Neutrophil (primary cell): ENCODE measurements around the gene MOB2.

Source experiments
- H3K27ac ChIP-seq: fragments of 200-600 bp; sonication (generic); 2 replicates; pipeline ENCODE4 v1.5.1; 2016; ENCODE audit warnings: mild to moderate bottlenecking, moderate library complexity
- H3K27me3 ChIP-seq: fragments of 200-600 bp; sonication (generic); 2 replicates; pipeline ENCODE4 v1.6.0; 2016; ENCODE audit warnings: mild to moderate bottlenecking
- H3K36me3 ChIP-seq: fragments of 200-600 bp; sonication (generic); 2 replicates; pipeline ENCODE4 v1.5.1; 2017
- H3K4me1 ChIP-seq, 2 experiments: fragments of 200-600 bp in 1 of 2; sonication (generic) in 1 of 2; 1 replicate in 1 of 2; 2 replicates in 1 of 2; pipeline versions ENCODE4 v1.5.1 to v1.6.1; 2013 to 2016; ENCODE audit warnings: low read depth in 1 of 2, low read length in 1 of 2, mild to moderate bottlenecking in 1 of 2, moderate library complexity in 1 of 2; ENCODE audit not compliant: control insufficient read depth in 1 of 2, insufficient read depth in 1 of 2
- H3K4me3 ChIP-seq, 2 experiments: fragments of 200-600 bp in 1 of 2; sonication (generic) in 1 of 2; 1 replicate in 1 of 2; 2 replicates in 1 of 2; pipeline ENCODE4 v1.5.1; 2013 to 2016; ENCODE audit warnings: low read depth in 1 of 2, low read length in 1 of 2, mild to moderate bottlenecking in 1 of 2, moderate library complexity in 1 of 2
- H3K9me3 ChIP-seq: fragments of 200-600 bp; sonication (generic); 2 replicates; pipeline ENCODE4 v1.5.1; 2016
- CTCF ChIP-seq: fragments of 200-600 bp; sonication (generic); IDR thresholded peaks from 2 replicates; pipeline ENCODE4 v1.5.1; 2016; ENCODE audit warnings: antibody characterized with exemption

The MOB2 gene

GRCh38 chr11:1528710-1529109 lies 42.1 kb upstream of the MOB2 start:
- Histone ChIP-seq H3K36me3 (peaks cover 25% of the 10 kb centered on the region), H3K4me3 (no peak overlapping the region), H3K9me3 (no peaks in the 10 kb centered on the region), H3K27ac (no peak overlapping the region), H3K27me3 (no peaks in the 10 kb centered on the region), H3K4me1 (no peaks in the 10 kb centered on the region)
- no peak for TF ChIP-seq CTCF

- TF ChIP-seq CTCF: no peak
- Histone ChIP-seq H3K9me3 (no peaks in the 10 kb centered on the region), H3K4me3 (no peak overlapping the region), H3K4me1 (no peaks in the 10 kb centered on the region), H3K36me3 (peaks cover 10% of the 10 kb centered on the region), H3K27me3 (no peaks in the 10 kb centered on the region), H3K27ac (no peak overlapping the region)
Observed at GRCh38 chr11:1526785-1527184, 40.2 kb upstream of the MOB2 start.

GRCh38 chr11:1523779-1524178 lies 37.2 kb upstream of the MOB2 start:
- Histone ChIP-seq H3K4me1 (no peaks in the 10 kb centered on the region), H3K27me3 (no peaks in the 10 kb centered on the region), H3K27ac (no peak overlapping the region), H3K9me3 (no peaks in the 10 kb centered on the region), H3K36me3 (no peaks in the 10 kb centered on the region), H3K4me3 (no peak overlapping the region)
- TF ChIP-seq CTCF: no peak

GRCh38 chr11:1523077-1523476 lies 36.5 kb upstream of the MOB2 start:
- TF ChIP-seq CTCF: no peak

GRCh38 chr11:1522081-1522424 lies 35.5 kb upstream of the MOB2 start:
- TF ChIP-seq CTCF: no peak
- no peak overlapping the region for H3K4me3 ChIP-seq
- no peaks in the 10 kb centered on the region for H3K4me1 ChIP-seq
- H3K9me3 ChIP-seq: no peaks in the 10 kb centered on the region
- no peaks in the 10 kb centered on the region for H3K36me3 ChIP-seq
- no peak overlapping the region for H3K27ac ChIP-seq
- no peaks in the 10 kb centered on the region for H3K27me3 ChIP-seq

More at GRCh38 chr11:1523077-1523476, 36.5 kb upstream of the MOB2 start:
- H3K9me3 ChIP-seq: no peaks in the 10 kb centered on the region
- H3K4me1 ChIP-seq: no peaks in the 10 kb centered on the region
- no peak overlapping the region for H3K27ac ChIP-seq
- no peaks in the 10 kb centered on the region for H3K36me3 ChIP-seq
- no peak overlapping the region for H3K4me3 ChIP-seq
- no peaks in the 10 kb centered on the region for H3K27me3 ChIP-seq

GRCh38 chr11:1521382-1522080 lies 35.0 kb upstream of the MOB2 start:
- TF ChIP-seq CTCF: no peak
- no peaks in the 10 kb centered on the region for H3K4me1 ChIP-seq
- no peaks in the 10 kb centered on the region for H3K9me3 ChIP-seq
- H3K36me3 ChIP-seq: no peaks in the 10 kb centered on the region
- H3K4me3 ChIP-seq: no peak overlapping the region
- H3K27ac ChIP-seq: no peak overlapping the region
- H3K27me3 ChIP-seq: no peaks in the 10 kb centered on the region
